ENCODE results near the gene TTLL1.

- no peak for TF ChIP-seq CTCF (IDR thresholded peaks at IDR 0.05)
- no peak for TF ChIP-seq POLR2A (IDR thresholded peaks at IDR 0.05)
These were observed 81.6 kb downstream of the TTLL1 start for GRCh38 chr22:43007519-43008102.

Data from esophagus squamous epithelium (tissue), 4 donors.